Left colon (tissue), 2 donors: Measurements from ENCODE around the gene BHLHA15. TPM values are rescaled to one million over a fixed set of nuclear protein-coding genes. Genes with fewer than 3 reads are reported as not detected.

ENCODE experiments used
- ATAC-seq: fragments of 200-7000 bp; cut with Tn5 transposase; one replicate; pipeline ENCODE4 v1.9.1; 2020; ENCODE audit warnings: mild to moderate bottlenecking, moderate library complexity
- DNase-seq, 2 donors: peaks; one replicate each; pipeline ENCODE4 v3.0.0-alpha.2; 2020
- intact Hi-C, 2 donors: fragments of 100-400 bp; cut with DNase I in 1 of 2; cut with micrococcal nuclease in 1 of 2; formaldehyde crosslinking; loops; one replicate each; pipeline versions ENCODE4 v1.11.2 to v1.14.0; 2022; cut with DNase I, micrococcal nuclease
- total RNA-seq, 2 donors: library from RNA; stranded (reverse); fragmentation: NEBNext Ultra II Directional; extraction: Animal tissue kit (Norgen Biotek cat#: 25700); gene quantifications; one replicate each; pipeline ENCODE4 v1.2.1, GENCODE V29; 2021
- donor health status: DM: no; HTN: no; CAD: no.
- donor health status: DM: yes; HTN: yes; CAD: no.

The BHLHA15 gene
- total RNA-seq, 2 donors from 2014 or later: 1.0 to 3.3 TPM

- intact Hi-C loops: no loop called here
- no peak for ATAC-seq
- no peak for DNase-seq
Observed at GRCh38 chr7:98180751-98181150, 30.5 kb upstream of the BHLHA15 start.

- ATAC-seq (no peak), DNase-seq (no peak)
- intact Hi-C loops: no loop called here
Observed at GRCh38 chr7:98185101-98185500, 26.1 kb upstream of the BHLHA15 start.

- ATAC-seq: no peak
- DNase-seq: no peak
- intact Hi-C loops: no loop called here
Observed at GRCh38 chr7:98186452-98187137, 24.6 kb upstream of the BHLHA15 start.

GRCh38 chr7:98187138-98187502 is 24.1 kb upstream of the BHLHA15 start:
- no peak for ATAC-seq
- intact Hi-C loops: no loop called here
- no peak for DNase-seq

DNA sequence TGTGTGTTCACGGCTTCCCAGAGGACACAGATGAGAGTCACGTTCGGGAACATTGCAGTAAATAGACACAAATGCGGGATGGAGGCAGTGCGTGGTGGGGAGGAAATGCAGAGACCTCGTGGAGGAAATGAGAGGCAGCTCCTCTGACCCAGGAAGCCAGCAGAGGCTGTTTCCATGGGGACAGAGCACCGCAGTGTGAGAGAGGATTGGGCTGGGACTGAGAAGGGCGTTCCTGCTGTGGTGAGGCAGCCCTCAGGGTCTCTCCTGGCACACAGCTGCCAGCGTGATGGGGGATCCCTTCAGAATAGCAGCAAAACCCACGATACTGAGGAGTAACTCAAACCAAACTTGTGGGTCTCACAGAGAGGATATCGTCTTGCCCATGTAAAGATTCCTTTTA is 21.7 kb upstream of the BHLHA15 start:
- intact Hi-C loops: no loop called here
- DNase-seq: no peak
- ATAC-seq: no peak

- intact Hi-C loops: no loop called here
- no peak for DNase-seq
Observed at GRCh38 chr7:98191668-98192431, 19.4 kb upstream of the BHLHA15 start.

GRCh38 chr7:98192781-98193457 is 18.3 kb upstream of the BHLHA15 start:
- ATAC-seq: no peak
- intact Hi-C loops: no loop called here
- no peak for DNase-seq

More at GRCh38 chr7:98191668-98192431, 19.4 kb upstream of the BHLHA15 start:
- ATAC-seq: no peak

DNA sequence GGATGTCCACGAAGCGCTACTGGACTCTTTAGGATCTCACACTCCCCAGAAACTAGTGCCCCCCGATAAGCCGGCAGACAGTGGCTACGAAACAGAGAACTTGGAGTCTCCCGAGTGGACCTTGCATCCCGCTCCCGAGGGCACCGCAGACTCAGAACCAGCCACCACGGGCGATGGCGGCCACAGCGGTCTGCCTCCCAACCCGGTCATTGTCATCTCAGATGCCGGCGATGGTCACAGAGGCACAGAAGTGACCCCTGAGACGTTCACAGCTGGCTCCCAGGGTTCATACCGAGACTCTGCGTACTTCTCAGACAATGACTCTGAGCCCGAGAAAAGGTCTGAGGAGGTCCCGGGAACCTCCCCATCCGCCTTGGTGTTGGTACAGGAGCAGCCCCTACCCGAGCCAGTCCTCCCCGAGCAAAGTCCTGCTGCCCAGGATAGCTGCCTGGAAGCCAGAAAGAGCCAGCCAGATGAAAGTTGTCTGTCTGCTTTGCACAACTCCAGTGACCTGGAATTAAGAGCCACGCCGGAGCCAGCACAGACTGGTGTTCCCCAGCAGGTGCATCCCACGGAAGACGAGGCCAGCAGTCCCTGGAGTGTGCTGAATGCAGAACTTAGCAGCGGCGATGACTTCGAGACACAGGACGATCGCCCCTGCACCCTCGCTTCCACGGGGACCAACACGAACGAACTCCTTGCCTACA is 17.6 kb upstream of the BHLHA15 start:
- ATAC-seq: no peak

GRCh38 chr7:98194186-98194585 is 17.1 kb upstream of the BHLHA15 start:
- DNase-seq: no peak
- intact Hi-C loops: no loop called here
- ATAC-seq: no peak

More for the DNA sequence above, 17.6 kb upstream of the BHLHA15 start:
- no peak for DNase-seq
- intact Hi-C loops: no loop called here

DNA sequence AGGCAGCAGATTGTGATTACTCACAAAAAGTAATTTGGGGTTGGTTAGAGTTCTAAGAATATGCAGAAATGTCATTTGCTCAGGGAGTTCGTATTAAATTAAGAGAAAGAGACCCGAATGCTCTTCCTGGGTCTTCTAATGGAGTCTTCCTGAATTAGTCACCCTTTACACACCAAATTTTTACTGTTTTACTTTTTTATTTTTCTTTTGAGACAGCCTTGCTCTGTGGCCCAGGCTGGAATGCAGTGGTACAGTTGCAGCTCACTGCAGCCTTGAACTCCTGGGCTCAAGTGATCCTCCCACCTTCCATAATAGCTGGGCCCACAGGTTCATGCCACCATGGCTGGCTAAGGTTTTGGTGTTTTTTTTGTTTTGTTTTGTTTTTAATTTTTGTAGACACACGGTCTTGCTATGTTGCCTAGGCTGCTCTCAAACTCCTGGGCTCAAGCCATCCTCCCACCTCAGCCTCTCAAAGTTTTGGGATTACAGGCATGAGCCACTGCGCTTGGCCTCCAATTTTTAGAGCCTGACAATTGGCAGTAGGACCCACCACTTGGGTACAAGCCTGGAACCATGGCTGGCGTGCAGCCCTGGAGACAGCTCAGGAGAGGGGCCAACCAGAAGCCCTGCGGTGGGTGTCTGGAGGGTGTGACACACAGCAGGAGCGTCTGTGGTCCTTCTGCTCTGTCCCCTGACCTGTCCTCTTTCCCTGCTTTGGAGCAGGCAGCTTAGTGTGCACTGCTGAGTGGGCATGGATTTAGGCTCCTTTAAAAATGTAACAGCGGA is 16.4 kb upstream of the BHLHA15 start:
- intact Hi-C loops: no loop called here
- DNase-seq (no peak), ATAC-seq (no peak)

- no peak for ATAC-seq
Observed at GRCh38 chr7:98196706-98197605, 14.3 kb upstream of the BHLHA15 start.

DNA sequence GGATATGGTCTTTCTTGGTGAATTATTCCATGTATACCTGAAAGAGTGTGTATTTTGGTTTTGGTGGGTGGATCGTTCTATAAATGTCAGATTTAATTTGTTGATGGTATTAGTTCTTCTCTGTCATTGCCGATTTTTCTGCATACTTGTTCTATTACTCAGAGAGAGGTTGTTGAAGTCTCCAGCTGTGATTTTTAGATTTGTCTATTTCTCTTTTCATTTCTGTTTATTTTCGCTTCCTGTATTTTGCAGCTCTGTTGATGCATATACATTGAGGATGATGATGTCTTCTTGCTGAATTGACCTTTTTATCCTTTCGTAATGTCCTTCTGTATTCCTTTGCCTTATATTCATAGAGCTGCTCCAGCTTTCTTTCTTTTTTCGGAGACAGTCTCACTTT is 12.1 kb upstream of the BHLHA15 start:
- DNase-seq (no peak), ATAC-seq (no peak)
- intact Hi-C loops: no loop called here

More at GRCh38 chr7:98196706-98197605, 14.3 kb upstream of the BHLHA15 start:
- intact Hi-C loops: no loop called here
- DNase-seq: no peak

GRCh38 chr7:98200364-98200763 is 10.9 kb upstream of the BHLHA15 start:
- intact Hi-C loops: no loop called here
- ATAC-seq: no peak
- DNase-seq: no peak

DNA sequence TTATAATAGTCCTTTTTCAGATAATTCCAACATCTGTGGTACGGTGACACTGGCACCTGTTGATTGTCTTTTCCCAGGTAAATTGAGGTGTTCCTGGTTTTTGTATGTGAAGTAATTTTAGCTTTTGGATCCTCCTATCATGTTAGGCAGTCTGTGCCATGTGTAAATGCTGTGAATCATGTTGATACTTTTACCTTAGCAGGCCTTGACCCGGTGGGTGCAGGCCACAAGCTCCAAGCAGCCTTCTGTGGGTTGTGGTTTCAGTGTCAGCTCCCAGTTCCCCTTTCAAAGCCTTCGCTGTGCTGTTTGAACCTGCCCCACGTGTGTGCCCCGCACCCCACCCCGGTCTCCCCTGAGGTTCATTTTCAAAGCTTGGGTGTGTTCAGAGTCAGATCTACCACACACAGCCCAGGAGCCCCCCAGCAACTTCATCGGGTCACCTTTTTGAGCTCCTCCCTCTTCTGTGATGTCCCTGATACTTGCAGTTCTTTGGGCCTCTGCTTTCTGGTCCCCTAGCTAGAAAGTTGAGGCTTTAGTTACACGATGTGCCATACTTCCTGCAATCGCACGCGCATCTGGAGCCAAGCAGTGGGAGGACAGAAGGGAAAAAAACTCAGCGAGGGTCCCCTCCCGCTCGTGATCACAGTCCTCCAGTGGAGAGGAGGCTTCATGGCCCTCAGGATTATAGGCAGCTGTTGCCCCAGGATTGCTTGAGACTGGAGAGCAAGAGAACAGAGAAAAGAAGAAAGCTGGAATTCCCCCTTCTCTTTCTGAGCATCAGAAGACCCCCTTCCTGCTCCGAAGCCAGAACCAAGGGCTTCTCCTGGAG is 8.7 kb upstream of the BHLHA15 start:
- ATAC-seq (peak; percentile 36), DNase-seq (peak; percentile 48 to 59)
- intact Hi-C loops: no loop called here

GRCh38 chr7:98203261-98203963 is 7.8 kb upstream of the BHLHA15 start:
- intact Hi-C loops: no loop called here
- ATAC-seq: no peak
- no peak for DNase-seq

- DNase-seq: no peak
- no peak for ATAC-seq
- intact Hi-C loops: no loop called here
Observed at GRCh38 chr7:98203964-98204605, 7.2 kb upstream of the BHLHA15 start.
